GM18873 (cell line): ENCODE data around the gene THOC6.

Experiments used
- ATAC-seq: cut with Tn5 transposase; IDR thresholded peaks from one replicate; pipeline ENCODE4 v1.9.1; 2021; ENCODE audit warnings: mild to moderate bottlenecking, moderate library complexity, moderate number of reproducible peaks; ENCODE audit not compliant: unreplicated experiment, low FRiP score

Gene THOC6

GRCh38 chr16:3027983-3028715, 4.3 kb downstream of the THOC6 start:
- no peak for ATAC-seq

GRCh38 chr16:3028716-3029319, 5.0 kb downstream of the THOC6 start:
- no peak for ATAC-seq

- ATAC-seq = no peak
These were observed 5.8 kb downstream of the THOC6 start for GRCh38 chr16:3029491-3030221.

- ATAC-seq = no peak
These were observed 6.7 kb downstream of the THOC6 start for GRCh38 chr16:3030222-3031212.

- ATAC-seq = no peak
These were observed 8.8 kb downstream of the THOC6 start for GRCh38 chr16:3032624-3033023.

- no peak for ATAC-seq
These were observed 11.6 kb downstream of the THOC6 start for GRCh38 chr16:3035289-3035971.

- no peak for ATAC-seq
These were observed 12.3 kb downstream of the THOC6 start for GRCh38 chr16:3035972-3036725.

GRCh38 chr16:3036726-3037315, 13.0 kb downstream of the THOC6 start, which contains the start of gene BICDL2:
Gene BICDL2, minus strand, starts transcription at chr16:3036944. Its CDS starts 1,448 bp downstream, at chr16:3035496.
- ATAC-seq = no peak

GRCh38 chr16:3038256-3038655, 14.4 kb downstream of the THOC6 start:
- ATAC-seq = no peak

- no peak for ATAC-seq
These were observed 15.1 kb downstream of the THOC6 start for GRCh38 chr16:3038896-3039295.

- ATAC-seq = no peak
These were observed 18.5 kb downstream of the THOC6 start for GRCh38 chr16:3042376-3042775.

- ATAC-seq = no peak
These were observed 20.9 kb downstream of the THOC6 start for GRCh38 chr16:3044708-3045107.

- no peak for ATAC-seq
These were observed 22.2 kb downstream of the THOC6 start, which contains the start of gene MMP25 for GRCh38 chr16:3045758-3046640. Gene MMP25, plus strand, starts transcription at chr16:3046561. Its CDS starts 357 bp downstream, at chr16:3046918.

- ATAC-seq = no peak
These were observed 23.0 kb downstream of the THOC6 start for GRCh38 chr16:3046641-3047386.

GRCh38 chr16:3047387-3047720, 23.5 kb downstream of the THOC6 start:
- ATAC-seq = no peak

GRCh38 chr16:3049921-3050481, 26.2 kb downstream of the THOC6 start:
- no peak for ATAC-seq

- ATAC-seq = no peak
These were observed 26.7 kb downstream of the THOC6 start for GRCh38 chr16:3050487-3050886.
